Measurements from ENCODE around the gene WIPF1.

Gene WIPF1

DNA sequence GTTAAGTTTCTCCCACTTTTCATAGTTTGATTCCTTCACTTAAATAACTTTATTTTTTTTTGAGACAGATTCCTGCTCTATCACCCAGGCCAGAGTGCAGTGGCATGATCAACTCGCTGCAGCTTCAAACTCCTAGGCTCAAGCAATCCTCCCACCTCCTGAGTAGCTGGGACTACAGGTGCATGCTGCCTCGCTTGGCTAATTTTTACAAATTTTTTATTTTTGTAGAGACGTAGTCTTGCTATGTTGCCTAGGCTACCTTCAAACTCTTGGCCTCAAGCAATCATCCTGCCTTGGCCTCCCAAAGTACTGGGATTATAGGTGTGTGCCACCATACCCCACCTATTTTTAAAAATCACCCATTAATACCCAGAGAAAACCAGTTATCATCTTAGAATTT lies 14.2 kb upstream of the WIPF1 start:
- Histone ChIP-seq H3K36me3 (ENCODE audit: control insufficient read depth in 2 of 2, insufficient read depth in 1 of 2, low read length in 2 of 2) (no peaks in the 10 kb centered on the region), H3K4me1 (ENCODE audit: control insufficient read depth, insufficient read depth, low read length) (0 out of 2 replicates have a peak, but pooled peaks cover 2% of the 10 kb centered on the region), H3K4me3 (ENCODE audit: low read depth, low read length) (no peak overlapping the region), H3K27ac (ENCODE audit: extremely low read depth, low read depth, low read length) (no peak overlapping the region), H3K9me3 (ENCODE audit: control insufficient read depth, insufficient read depth, low read depth, low read length) (no peaks in the 10 kb centered on the region)
- POLR2A ChIA-PET, result no interaction called here
- CTCF ChIA-PET, result no interaction called here
- no peak for TF ChIP-seq ZNF121 (tag by site-specific recombination; IDR thresholded peaks at IDR 0.05)
- no peak for TF ChIP-seq ZNF19 (tag by site-specific recombination; IDR thresholded peaks at IDR 0.05; ENCODE audit: low read depth)
- TF ChIP-seq ZNF501 (tag by site-specific recombination; IDR thresholded peaks at IDR 0.05), result no peak
- no peak for TF ChIP-seq ZNF580 (tag by site-specific recombination; IDR thresholded peaks at IDR 0.05)
- TF ChIP-seq, protein P1, sequence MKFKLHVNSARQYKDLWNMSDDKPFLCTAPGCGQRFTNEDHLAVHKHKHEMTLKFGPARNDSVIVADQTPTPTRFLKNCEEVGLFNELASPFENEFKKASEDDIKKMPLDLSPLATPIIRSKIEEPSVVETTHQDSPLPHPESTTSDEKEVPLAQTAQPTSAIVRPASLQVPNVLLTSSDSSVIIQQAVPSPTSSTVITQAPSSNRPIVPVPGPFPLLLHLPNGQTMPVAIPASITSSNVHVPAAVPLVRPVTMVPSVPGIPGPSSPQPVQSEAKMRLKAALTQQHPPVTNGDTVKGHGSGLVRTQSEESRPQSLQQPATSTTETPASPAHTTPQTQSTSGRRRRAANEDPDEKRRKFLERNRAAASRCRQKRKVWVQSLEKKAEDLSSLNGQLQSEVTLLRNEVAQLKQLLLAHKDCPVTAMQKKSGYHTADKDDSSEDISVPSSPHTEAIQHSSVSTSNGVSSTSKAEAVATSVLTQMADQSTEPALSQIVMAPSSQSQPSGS (tag by site-specific recombination; IDR thresholded peaks at IDR 0.05; ENCODE audit: low read depth), result no peak
- TF ChIP-seq, protein P2, sequence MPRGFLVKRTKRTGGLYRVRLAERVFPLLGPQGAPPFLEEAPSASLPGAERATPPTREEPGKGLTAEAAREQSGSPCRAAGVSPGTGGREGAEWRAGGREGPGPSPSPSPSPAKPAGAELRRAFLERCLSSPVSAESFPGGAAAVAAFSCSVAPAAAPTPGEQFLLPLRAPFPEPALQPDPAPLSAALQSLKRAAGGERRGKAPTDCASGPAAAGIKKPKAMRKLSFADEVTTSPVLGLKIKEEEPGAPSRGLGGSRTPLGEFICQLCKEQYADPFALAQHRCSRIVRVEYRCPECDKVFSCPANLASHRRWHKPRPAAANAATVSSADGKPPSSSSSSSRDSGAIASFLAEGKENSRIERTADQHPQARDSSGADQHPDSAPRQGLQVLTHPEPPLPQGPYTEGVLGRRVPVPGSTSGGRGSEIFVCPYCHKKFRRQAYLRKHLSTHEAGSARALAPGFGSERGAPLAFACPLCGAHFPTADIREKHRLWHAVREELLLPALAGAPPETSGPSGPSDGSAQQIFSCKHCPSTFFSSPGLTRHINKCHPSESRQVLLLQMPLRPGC (tag by site-specific recombination; IDR thresholded peaks at IDR 0.05), result no peak
- no peak for TF ChIP-seq ZNF221 (tag by site-specific recombination; IDR thresholded peaks at IDR 0.05; ENCODE audit: borderline replicate concordance)
- no peak for TF ChIP-seq ZNF48 (tag by site-specific recombination; IDR thresholded peaks at IDR 0.05)
- no peak for TF ChIP-seq KLF9 (tag by site-specific recombination; IDR thresholded peaks at IDR 0.05; ENCODE audit: low read depth)
- no peak for TF ChIP-seq ZFHX2 (tag by site-specific recombination; conservative IDR thresholded peaks at IDR 0.05)
- no peak for TF ChIP-seq ZEB2 (tag by site-specific recombination; IDR thresholded peaks at IDR 0.05)
- no peak for TF ChIP-seq ZNF16 (tag by site-specific recombination; IDR thresholded peaks at IDR 0.05; ENCODE audit: low read depth)
- TF ChIP-seq ZNF529 (tag by site-specific recombination; IDR thresholded peaks at IDR 0.05; ENCODE audit: insufficient replicate concordance), result no peak
- TF ChIP-seq SETDB1 (IDR thresholded peaks at IDR 0.05; ENCODE audit: insufficient read length, low read length), result no peak
- TF ChIP-seq ZNF132 (tag by site-specific recombination; IDR thresholded peaks at IDR 0.05; ENCODE audit: borderline replicate concordance), result no peak
- no peak for TF ChIP-seq CTCF (tag by site-specific recombination; IDR thresholded peaks at IDR 0.05)
- TF ChIP-seq ZBTB20 (tag by site-specific recombination; IDR thresholded peaks at IDR 0.05), result no peak

GRCh38 chr2:174611006-174611405 lies 13.4 kb upstream of the WIPF1 start:
- CTCF ChIA-PET, result interaction anchor here (0.6 to 1.5 kb wide), 3 partner anchors 12 to 137 kb away, joined by 3 to 5 read pairs (median 4); no protein-coding TSS in a partner anchor
- no peaks in the 10 kb centered on the region for H3K9me3 ChIP-seq (ENCODE audit: control insufficient read depth, insufficient read depth, low read depth, low read length)
- no peaks in the 10 kb centered on the region for H3K36me3 ChIP-seq (ENCODE audit: control insufficient read depth in 2 of 2, insufficient read depth in 1 of 2, low read length in 2 of 2)
- no peak overlapping the region for H3K27ac ChIP-seq (ENCODE audit: extremely low read depth, low read depth, low read length)
- H3K4me3 ChIP-seq (ENCODE audit: low read depth, low read length), result no peak overlapping the region
- 0 out of 2 replicates have a peak, but pooled peaks cover 3% of the 10 kb centered on the region for H3K4me1 ChIP-seq (ENCODE audit: control insufficient read depth, insufficient read depth, low read length)
- POLR2A ChIA-PET, result no interaction called here
- TF ChIP-seq ZNF571 (tag by site-specific recombination; IDR thresholded peaks at IDR 0.05) (no peak), ZNF558 (tag by site-specific recombination; IDR thresholded peaks at IDR 0.05) (no peak), ZNF157 (tag by site-specific recombination; IDR thresholded peaks at IDR 0.05) (no peak), ZNF274 (IDR thresholded peaks at IDR 0.05; ENCODE audit: low read length) (no peak), ZNF274 (tag by site-specific recombination; IDR thresholded peaks at IDR 0.05; ENCODE audit: borderline replicate concordance) (no peak), ZNF426 (tag by site-specific recombination; IDR thresholded peaks at IDR 0.05) (no peak), ZFP41 (tag by site-specific recombination; IDR thresholded peaks at IDR 0.05; ENCODE audit: borderline replicate concordance) (no peak), ZNF26 (tag by site-specific recombination; IDR thresholded peaks at IDR 0.05) (no peak), SP7 (tag by site-specific recombination; IDR thresholded peaks at IDR 0.05) (no peak), ZNF2 (tag by site-specific recombination; IDR thresholded peaks at IDR 0.05) (no peak), HOXC10 (CRISPR knock-in tag; IDR thresholded peaks at IDR 0.05) (no peak)
